Suprapubic skin (tissue), 4 donors: ENCODE data around the gene GOT1. TPM values are rescaled to one million over a fixed set of nuclear protein-coding genes. Genes with fewer than 3 reads are reported as not detected.

Experiments used
- DNase-seq, 2 donors: peaks; one replicate each; pipeline ENCODE4 v3.0.0-alpha.2; 2019; ENCODE audit warnings: low spot score in 2 of 2
- H3K27ac ChIP-seq: fragments of 200-600 bp; sonication (generic); one replicate; pipeline ENCODE4 v1.5.1; 2019
- H3K27me3 ChIP-seq: fragments of 200-600 bp; sonication (generic); one replicate; pipeline ENCODE4 v1.5.1; 2019
- H3K36me3 ChIP-seq: fragments of 200-600 bp; sonication (generic); one replicate; pipeline ENCODE4 v1.5.1; 2019
- H3K4me1 ChIP-seq: fragments of 200-600 bp; sonication (generic); one replicate; pipeline ENCODE4 v1.5.1; 2019
- H3K4me3 ChIP-seq: fragments of 200-600 bp; sonication (generic); one replicate; pipeline ENCODE4 v1.5.1; 2019; ENCODE audit warnings: mild to moderate bottlenecking
- H3K9me3 ChIP-seq: fragments of 200-600 bp; sonication (generic); one replicate; pipeline ENCODE4 v1.5.1; 2019
- CTCF ChIP-seq, 2 donors: fragments of 200-600 bp in 1 of 2; fragments of 450-650 bp in 1 of 2; sonication (generic) in 1 of 2; IDR thresholded peaks; one replicate each; pipeline ENCODE4 v1.5.1; 2016 to 2019; ENCODE audit warnings: antibody characterized with exemption in 2 of 2, mild to moderate bottlenecking in 1 of 2, moderate library complexity in 1 of 2
- EP300 ChIP-seq: sonication (generic); formaldehyde crosslinking; IDR thresholded peaks from one replicate; pipeline ENCODE4 v1.6.1; 2017; ENCODE audit warnings: antibody characterized with exemption
- POLR2A ChIP-seq, 2 donors: fragments of 450-650 bp; IDR thresholded peaks; one replicate each; pipeline ENCODE4 v1.6.1; 2017; ENCODE audit warnings: antibody characterized with exemption in 2 of 2, mild to moderate bottlenecking in 2 of 2, moderate library complexity in 2 of 2
- POLR2AphosphoS5 ChIP-seq, 3 donors: sonication (generic); formaldehyde crosslinking; IDR thresholded peaks; one replicate each; pipeline ENCODE4 v1.6.1; 2017; ENCODE audit warnings: antibody characterized with exemption in 3 of 3
- WGBS: methylation state at CpG from one replicate; pipeline ENCODE4 v1.1.5; 2018; 5-methylcytosine and 5-hydroxymethylcytosine counted together
- total RNA-seq, 4 donors: library from RNA; depleted of rRNA; stranded (reverse); fragments of >200 nt; gene quantifications; one replicate each; pipeline ENCODE4 v1.1.0, GENCODE V29; 2016

The GOT1 gene
- total RNA-seq, 4 donors from 2014 or later, result 16.9 to 46.2 (median 31.7) TPM

GRCh38 chr10:99433378-99434020 is 3.1 kb upstream of the GOT1 start:
- 17% methylated on average over 1 of the region's 1 CpG for WGBS
- Histone ChIP-seq H3K27ac (no peak overlapping the region), H3K36me3 (no peaks in the 10 kb centered on the region), H3K27me3 (no peaks in the 10 kb centered on the region), H3K4me3 (no peak overlapping the region), H3K9me3 (no peaks in the 10 kb centered on the region), H3K4me1 (peaks cover 28% of the 10 kb centered on the region)
- no peak for DNase-seq
- TF ChIP-seq CTCF (IDR thresholded peaks at IDR 0.05) (no peak), POLR2AphosphoS5 (IDR thresholded peaks at IDR 0.05) (no peak), POLR2A (IDR thresholded peaks at IDR 0.05) (no peak), EP300 (no peak)

GRCh38 chr10:99432881-99433280 is 2.5 kb upstream of the GOT1 start:
- no peak for DNase-seq
- peaks cover 28% of the 10 kb centered on the region for H3K4me1 ChIP-seq
- no peak for TF ChIP-seq POLR2A (IDR thresholded peaks at IDR 0.05)
- H3K27me3 ChIP-seq, result no peaks in the 10 kb centered on the region
- no peak overlapping the region for H3K27ac ChIP-seq
- no peak overlapping the region for H3K4me3 ChIP-seq
- 88% methylated on average over 6 of the region's 6 CpGs for WGBS
- no peaks in the 10 kb centered on the region for H3K9me3 ChIP-seq
- no peaks in the 10 kb centered on the region for H3K36me3 ChIP-seq

- Histone ChIP-seq H3K4me3 (peak overlapping the region; percentile 64), H3K9me3 (no peaks in the 10 kb centered on the region), H3K27ac (no peak overlapping the region), H3K27me3 (no peaks in the 10 kb centered on the region), H3K36me3 (no peaks in the 10 kb centered on the region), H3K4me1 (peaks cover 28% of the 10 kb centered on the region)
- no peak for DNase-seq
- WGBS, result 94% methylated on average over 4 of the region's 4 CpGs
- no peak for TF ChIP-seq EP300
- TF ChIP-seq CTCF (IDR thresholded peaks at IDR 0.05), result no peak
- no peak for TF ChIP-seq POLR2A (IDR thresholded peaks at IDR 0.05)
- TF ChIP-seq POLR2AphosphoS5 (IDR thresholded peaks at IDR 0.05), result no peak
Measured at GRCh38 chr10:99432047-99432446, 1.6 kb upstream of the GOT1 start.

- Histone ChIP-seq H3K36me3 (no peaks in the 10 kb centered on the region), H3K27me3 (no peaks in the 10 kb centered on the region), H3K4me3 (peak overlapping the region; percentile 64), H3K27ac (peak overlapping the region; percentile 88), H3K4me1 (peaks cover 26% of the 10 kb centered on the region), H3K9me3 (no peaks in the 10 kb centered on the region)
- no peak for TF ChIP-seq POLR2A (IDR thresholded peaks at IDR 0.05)
- peak; percentile 40 for TF ChIP-seq EP300
- no peak for TF ChIP-seq CTCF (IDR thresholded peaks at IDR 0.05)
- no peak for TF ChIP-seq POLR2AphosphoS5 (IDR thresholded peaks at IDR 0.05)
- peak; percentile 86 for DNase-seq
- WGBS, result 1% methylated on average over 20 of the region's 20 CpGs
Measured at GRCh38 chr10:99431190-99431760, 851 bp upstream of the GOT1 start.

- H3K4me1 ChIP-seq, result peaks cover 23% of the 10 kb centered on the region
- no peak for TF ChIP-seq POLR2A (IDR thresholded peaks at IDR 0.05)
- DNase-seq, result no peak
Measured at GRCh38 chr10:99430116-99430450, 341 bp downstream of the GOT1 start.

GRCh38 chr10:99429517-99430095 is 818 bp downstream of the GOT1 start:
- peak overlapping the region; percentile 64 for H3K4me3 ChIP-seq
- no peaks in the 10 kb centered on the region for H3K9me3 ChIP-seq
- peak overlapping the region; percentile 88 for H3K27ac ChIP-seq
- no peak for TF ChIP-seq POLR2A (IDR thresholded peaks at IDR 0.05)
- no peak for TF ChIP-seq POLR2AphosphoS5 (IDR thresholded peaks at IDR 0.05)
- TF ChIP-seq EP300, result no peak
- TF ChIP-seq CTCF (IDR thresholded peaks at IDR 0.05), result no peak
- WGBS, result 28% methylated on average over 6 of the region's 6 CpGs
- H3K4me1 ChIP-seq, result peaks cover 23% of the 10 kb centered on the region
- no peak for DNase-seq
- peaks cover 16% of the 10 kb centered on the region for H3K36me3 ChIP-seq
- no peaks in the 10 kb centered on the region for H3K27me3 ChIP-seq

More at GRCh38 chr10:99430116-99430450, 341 bp downstream of the GOT1 start:
- no peaks in the 10 kb centered on the region for H3K9me3 ChIP-seq
- H3K4me3 ChIP-seq, result peak overlapping the region; percentile 64
- H3K27me3 ChIP-seq, result no peaks in the 10 kb centered on the region
- 14% methylated on average over 14 of the region's 14 CpGs for WGBS
- H3K27ac ChIP-seq, result peak overlapping the region; percentile 88
- H3K36me3 ChIP-seq, result peaks cover 11% of the 10 kb centered on the region
